ENCODE measurements around the gene PDE6H.

DNA sequence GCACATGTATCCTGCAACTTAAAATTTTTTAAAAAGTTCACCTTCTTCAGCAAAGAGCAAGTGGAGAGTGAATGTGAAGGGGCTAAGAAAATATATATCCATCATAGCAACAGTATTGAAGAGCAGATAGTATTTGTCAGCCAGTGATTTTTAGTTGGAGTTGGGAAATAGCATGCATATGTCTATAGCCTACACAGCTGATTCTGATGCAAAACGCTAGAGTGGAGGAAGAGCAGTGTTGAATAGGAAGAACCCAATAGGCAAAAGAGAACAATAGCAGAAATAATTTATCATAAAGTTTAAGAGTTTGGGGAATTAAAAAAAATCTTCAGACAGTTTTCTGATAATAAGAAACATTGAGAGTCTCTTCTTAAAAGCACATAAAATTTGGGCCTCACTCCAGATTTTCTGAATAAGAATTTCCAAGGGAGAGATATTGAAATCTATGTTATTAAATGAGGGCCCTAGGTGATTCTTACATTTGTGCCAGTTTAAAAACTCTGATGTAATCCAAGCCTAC is 12.0 kb downstream of the PDE6H start:
- TF ChIP-seq ZNF565 (CRISPR knock-in tag; conservative IDR thresholded peaks at IDR 0.05; ENCODE audit: low read depth) (no peak), RARB (CRISPR knock-in tag; IDR thresholded peaks at IDR 0.05) (no peak), ZFP30 (CRISPR knock-in tag; IDR thresholded peaks at IDR 0.05) (no peak), GLIS3 (CRISPR knock-in tag; IDR thresholded peaks at IDR 0.05) (no peak), ESRRG (CRISPR knock-in tag; IDR thresholded peaks at IDR 0.05) (no peak), ARNTL (CRISPR knock-in tag; IDR thresholded peaks at IDR 0.05; ENCODE audit: borderline replicate concordance, low read depth) (no peak), ZFP3 (CRISPR knock-in tag; IDR thresholded peaks at IDR 0.05) (no peak)
- TF ChIP-seq, protein P1, sequence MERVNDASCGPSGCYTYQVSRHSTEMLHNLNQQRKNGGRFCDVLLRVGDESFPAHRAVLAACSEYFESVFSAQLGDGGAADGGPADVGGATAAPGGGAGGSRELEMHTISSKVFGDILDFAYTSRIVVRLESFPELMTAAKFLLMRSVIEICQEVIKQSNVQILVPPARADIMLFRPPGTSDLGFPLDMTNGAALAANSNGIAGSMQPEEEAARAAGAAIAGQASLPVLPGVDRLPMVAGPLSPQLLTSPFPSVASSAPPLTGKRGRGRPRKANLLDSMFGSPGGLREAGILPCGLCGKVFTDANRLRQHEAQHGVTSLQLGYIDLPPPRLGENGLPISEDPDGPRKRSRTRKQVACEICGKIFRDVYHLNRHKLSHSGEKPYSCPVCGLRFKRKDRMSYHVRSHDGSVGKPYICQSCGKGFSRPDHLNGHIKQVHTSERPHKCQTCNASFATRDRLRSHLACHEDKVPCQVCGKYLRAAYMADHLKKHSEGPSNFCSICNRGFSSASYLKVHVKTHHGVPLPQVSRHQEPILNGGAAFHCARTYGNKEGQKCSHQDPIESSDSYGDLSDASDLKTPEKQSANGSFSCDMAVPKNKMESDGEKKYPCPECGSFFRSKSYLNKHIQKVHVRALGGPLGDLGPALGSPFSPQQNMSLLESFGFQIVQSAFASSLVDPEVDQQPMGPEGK (CRISPR knock-in tag; IDR thresholded peaks at IDR 0.05; ENCODE audit: borderline replicate concordance) = no peak
